ENCODE measurements around the gene ACP6.

DNA sequence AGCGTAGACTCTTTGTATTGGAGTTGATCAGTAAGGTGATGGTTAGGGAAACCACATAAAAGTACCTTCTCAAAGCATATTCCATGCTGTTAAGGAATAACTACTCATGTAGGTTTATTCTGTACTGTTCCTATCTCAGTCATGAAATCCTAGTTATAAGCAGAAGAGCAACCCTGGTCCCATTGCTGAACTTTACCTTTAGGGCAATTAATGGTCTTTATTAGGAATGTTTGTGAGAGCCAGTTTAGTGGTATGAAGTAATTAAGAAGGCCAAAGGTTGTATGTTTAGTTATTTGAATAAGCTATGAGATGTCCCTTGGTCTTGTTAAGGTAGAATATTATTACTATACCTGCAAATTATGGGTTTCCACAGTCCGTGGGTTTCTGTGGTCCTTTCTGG, 44.0 kb downstream of the ACP6 start:
- TF ChIP-seq BMI1 (IDR thresholded peaks at IDR 0.05; ENCODE audit: borderline replicate concordance) (no peak), HCFC1 (IDR thresholded peaks at IDR 0.05; ENCODE audit: low read length) (no peak), MAX (IDR thresholded peaks at IDR 0.05; ENCODE audit: low read depth, low read length) (no peak), CREM (IDR thresholded peaks at IDR 0.05; ENCODE audit: low read depth) (no peak), YY1 (IDR thresholded peaks at IDR 0.05; ENCODE audit: low read depth, low read length) (no peak)
- TF ChIP-seq, protein P1, sequence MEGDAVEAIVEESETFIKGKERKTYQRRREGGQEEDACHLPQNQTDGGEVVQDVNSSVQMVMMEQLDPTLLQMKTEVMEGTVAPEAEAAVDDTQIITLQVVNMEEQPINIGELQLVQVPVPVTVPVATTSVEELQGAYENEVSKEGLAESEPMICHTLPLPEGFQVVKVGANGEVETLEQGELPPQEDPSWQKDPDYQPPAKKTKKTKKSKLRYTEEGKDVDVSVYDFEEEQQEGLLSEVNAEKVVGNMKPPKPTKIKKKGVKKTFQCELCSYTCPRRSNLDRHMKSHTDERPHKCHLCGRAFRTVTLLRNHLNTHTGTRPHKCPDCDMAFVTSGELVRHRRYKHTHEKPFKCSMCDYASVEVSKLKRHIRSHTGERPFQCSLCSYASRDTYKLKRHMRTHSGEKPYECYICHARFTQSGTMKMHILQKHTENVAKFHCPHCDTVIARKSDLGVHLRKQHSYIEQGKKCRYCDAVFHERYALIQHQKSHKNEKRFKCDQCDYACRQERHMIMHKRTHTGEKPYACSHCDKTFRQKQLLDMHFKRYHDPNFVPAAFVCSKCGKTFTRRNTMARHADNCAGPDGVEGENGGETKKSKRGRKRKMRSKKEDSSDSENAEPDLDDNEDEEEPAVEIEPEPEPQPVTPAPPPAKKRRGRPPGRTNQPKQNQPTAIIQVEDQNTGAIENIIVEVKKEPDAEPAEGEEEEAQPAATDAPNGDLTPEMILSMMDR (IDR thresholded peaks at IDR 0.05 in 2 of 3, conservative IDR thresholded peaks at IDR 0.05 in 1 of 3; ENCODE audit: control insufficient read depth in 2 of 3, extremely low read depth in 1 of 3, insufficient read depth in 1 of 3, low read depth in 3 of 3, low read length in 3 of 3) = no peak
